GM12873 (cell line): ENCODE measurements around the gene SNX7.

Source experiments
- TF ChIP-seq, protein P1 (sequence below): IDR thresholded peaks from 2 replicates; pipeline ENCODE4 v1.5.1; 2012; ENCODE audit warnings: low read depth, mild to moderate bottlenecking, moderate library complexity, low read length, control low read depth; ENCODE audit not compliant: insufficient read depth; ENCODE audit errors: missing control alignments

The SNX7 gene

DNA sequence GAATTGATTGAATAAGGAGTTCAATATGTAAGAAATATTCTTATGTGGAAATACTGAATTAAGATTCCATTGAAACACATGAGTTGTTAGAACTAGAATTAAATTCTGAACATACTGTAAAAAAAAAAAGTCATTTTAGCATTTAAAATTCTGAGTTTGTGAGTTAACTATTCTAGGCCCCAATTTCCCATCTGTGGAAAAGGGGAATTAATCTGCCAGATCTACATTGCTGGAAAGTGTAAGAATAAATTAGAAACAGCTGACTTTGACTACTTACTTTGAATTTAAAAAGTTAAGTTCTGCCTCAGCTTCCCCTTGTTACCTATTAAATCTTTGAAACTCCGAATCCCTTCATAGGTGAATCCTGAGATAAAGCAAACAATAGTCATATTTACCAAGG is 103.0 kb downstream of the SNX7 start:
- TF ChIP-seq, protein P1, sequence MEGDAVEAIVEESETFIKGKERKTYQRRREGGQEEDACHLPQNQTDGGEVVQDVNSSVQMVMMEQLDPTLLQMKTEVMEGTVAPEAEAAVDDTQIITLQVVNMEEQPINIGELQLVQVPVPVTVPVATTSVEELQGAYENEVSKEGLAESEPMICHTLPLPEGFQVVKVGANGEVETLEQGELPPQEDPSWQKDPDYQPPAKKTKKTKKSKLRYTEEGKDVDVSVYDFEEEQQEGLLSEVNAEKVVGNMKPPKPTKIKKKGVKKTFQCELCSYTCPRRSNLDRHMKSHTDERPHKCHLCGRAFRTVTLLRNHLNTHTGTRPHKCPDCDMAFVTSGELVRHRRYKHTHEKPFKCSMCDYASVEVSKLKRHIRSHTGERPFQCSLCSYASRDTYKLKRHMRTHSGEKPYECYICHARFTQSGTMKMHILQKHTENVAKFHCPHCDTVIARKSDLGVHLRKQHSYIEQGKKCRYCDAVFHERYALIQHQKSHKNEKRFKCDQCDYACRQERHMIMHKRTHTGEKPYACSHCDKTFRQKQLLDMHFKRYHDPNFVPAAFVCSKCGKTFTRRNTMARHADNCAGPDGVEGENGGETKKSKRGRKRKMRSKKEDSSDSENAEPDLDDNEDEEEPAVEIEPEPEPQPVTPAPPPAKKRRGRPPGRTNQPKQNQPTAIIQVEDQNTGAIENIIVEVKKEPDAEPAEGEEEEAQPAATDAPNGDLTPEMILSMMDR = no peak

DNA sequence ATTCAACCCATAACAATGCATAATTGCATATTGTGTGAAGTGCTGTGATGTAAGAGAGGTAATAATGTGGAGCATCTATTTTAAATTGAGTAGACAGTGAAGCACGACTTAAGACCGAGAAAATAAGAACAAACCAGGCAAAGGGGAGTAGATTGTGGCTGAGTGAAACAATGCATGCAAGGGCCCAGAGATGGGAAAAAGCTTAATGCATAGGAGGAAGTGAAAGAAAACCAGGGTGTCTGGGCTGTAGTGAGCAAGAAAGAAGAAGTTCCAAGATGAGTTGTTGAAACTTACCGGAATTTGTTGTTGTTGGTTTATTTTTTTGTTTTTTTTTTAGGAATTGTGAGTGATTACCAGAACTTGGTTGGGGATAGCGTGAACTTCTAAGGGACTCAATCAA is 104.7 kb downstream of the SNX7 start:
- TF ChIP-seq, protein P1 = no peak

DNA sequence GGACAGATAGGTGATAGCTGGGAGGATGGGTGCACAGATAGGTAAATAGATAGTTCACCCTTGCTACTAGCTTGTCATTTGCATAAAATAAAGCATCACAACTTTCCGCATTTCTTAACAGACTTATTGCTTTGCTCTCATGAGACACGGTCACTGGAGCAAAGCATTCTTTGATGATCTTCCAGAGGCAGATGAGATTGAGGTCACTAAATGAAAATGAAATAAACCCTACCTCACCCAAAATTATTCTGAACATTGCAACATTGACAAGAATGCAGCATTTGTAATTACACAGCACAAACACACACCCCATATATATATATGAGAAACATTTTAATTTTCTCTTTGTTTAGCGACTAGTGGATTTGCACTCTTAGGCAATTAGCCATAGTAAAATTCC is 107.6 kb downstream of the SNX7 start:
- TF ChIP-seq, protein P1 = no peak

DNA sequence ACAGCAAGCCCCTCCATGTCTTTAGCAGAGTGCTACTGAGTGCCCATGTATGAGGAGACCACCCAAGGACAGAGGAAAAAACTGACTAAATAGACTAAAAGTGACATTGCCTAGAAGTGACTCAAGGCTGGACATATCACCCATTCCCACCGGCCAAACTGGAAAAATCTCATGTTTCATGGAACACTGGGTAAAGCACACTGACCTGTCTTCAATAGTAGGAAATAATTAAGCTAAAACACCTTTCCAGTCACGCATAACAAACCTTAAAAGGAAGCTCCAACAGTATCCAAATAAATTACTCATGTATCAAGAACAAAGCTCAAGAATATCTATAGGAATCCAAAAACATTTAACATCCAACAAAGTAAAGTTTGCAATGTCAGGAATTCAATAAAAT is 120.4 kb downstream of the SNX7 start:
- TF ChIP-seq, protein P1 = no peak

DNA sequence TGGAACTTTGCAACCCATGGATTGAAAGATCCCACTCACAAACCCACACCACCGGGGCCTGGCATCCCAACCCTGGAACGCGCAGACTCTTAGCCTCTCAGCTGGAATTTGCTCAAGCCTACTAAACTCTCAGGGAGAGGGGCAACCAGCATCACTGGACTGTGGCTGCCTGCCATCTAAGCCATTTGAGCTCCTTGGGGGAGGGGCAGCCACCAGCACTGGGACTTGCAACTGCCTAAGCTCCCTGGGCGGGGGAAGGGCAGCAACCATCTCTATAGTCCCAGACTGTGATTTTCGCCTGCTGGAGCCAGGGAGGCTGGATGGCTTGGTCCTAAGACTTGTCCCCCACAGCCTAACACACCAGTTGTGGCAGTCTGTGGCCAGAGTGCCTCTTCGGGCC is 122.3 kb downstream of the SNX7 start:
- TF ChIP-seq, protein P1 = no peak

DNA sequence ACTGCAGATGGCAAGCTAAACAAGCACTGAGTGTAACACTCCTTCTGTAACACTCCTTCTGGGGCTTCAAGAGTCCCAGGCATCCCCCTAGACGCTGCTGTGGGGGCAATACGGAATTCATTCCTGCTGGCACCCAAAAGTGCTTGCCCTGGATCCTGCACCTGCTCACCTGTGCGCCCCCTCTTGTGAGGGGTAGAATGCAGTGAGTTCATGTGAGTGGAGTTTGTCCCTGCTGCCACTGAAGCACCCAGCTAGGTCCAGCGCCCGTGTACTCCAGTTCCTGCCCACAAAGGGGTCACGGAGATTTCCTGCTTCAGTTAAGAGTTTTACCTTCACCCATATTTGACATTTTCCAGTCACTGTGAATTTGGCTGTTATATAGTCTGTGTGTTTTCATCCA is 130.0 kb downstream of the SNX7 start:
- TF ChIP-seq, protein P1 = no peak

DNA sequence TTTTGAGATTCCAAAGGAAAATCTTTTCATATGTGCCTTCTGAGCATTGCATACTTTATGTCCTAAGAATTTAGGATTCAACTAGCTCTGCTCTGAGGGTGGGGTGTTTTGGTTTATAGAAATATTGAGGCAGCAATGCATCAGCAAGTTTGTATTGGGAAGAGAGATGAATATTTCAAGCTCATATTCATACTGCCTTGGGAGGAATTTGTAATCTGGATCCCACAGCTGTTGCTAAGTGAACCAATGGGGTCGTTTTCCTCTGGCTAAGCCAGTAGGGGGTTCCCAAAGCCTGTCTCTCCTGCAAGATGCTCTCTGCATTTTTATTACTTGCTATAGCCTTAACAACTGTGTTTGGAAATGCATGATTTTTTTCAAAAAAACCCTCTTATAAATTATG is 130.6 kb downstream of the SNX7 start:
- TF ChIP-seq, protein P1 = no peak
